ENCODE measurements around the gene TTLL8. TPM values are rescaled to one million over a fixed set of nuclear protein-coding genes. Genes with fewer than 3 reads are reported as not detected.

TTLL8 gene
- total RNA-seq, 1 experiment from 2014 or later: not detected

DNA sequence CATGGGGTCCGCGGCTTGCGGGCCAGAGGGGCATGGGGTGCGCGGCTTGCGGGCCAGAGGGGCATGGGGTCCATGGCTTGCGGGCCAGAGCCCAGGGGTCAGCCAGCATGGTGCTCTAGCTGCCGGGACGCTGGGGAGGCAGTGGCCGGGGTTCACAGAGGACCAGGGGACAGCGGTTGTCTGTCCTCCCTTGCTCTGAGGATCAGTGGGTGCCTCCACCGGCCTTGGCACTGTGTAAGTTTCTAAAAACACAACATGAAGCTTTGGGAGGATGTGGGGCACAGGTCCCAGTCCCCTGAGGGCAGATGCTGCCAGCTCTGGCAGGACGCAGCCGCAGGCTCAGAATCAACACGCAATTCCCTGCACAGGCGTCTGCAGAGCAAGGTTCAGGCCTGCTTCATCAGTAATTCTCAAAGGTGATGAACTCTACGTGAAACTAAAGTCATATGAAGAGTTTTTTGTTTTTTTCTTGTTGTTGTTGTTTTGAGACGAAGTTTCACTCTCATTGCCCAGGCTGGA lies 24.2 kb upstream of the TTLL8 start:
- CTCF ChIA-PET: no interaction called here
- BruUV-seq (replicated peaks): no TSS peak

More for the DNA sequence above, 24.2 kb upstream of the TTLL8 start:
- Histone ChIP-seq H3K4me2 (ENCODE audit: low read length) (no peak overlapping the region), H3K27ac (ENCODE audit: low read depth, low read length) (no peak overlapping the region), H2AFZ (ENCODE audit: low read depth, low read length, poor library complexity, severe bottlenecking) (no peak overlapping the region), H3K4me1 (ENCODE audit: control insufficient read depth in 1 of 2, insufficient read depth in 2 of 2, low read length in 2 of 2) (peaks cover 0 to 10% of the 10 kb centered on the region in 2 experiments; a peak in 3 of 4 replicates), H3K36me3 (ENCODE audit: control insufficient read depth in 1 of 2, insufficient read depth in 2 of 2, low read length in 2 of 2) (no peaks in the 10 kb centered on the region), H3K9me2 (ENCODE audit: insufficient read depth) (no peaks in the 10 kb centered on the region), H4K20me1 (ENCODE audit: insufficient read depth) (no peaks in the 10 kb centered on the region), H3K79me2 (ENCODE audit: insufficient read depth, low read length) (no peaks in the 10 kb centered on the region), H3K9me3 (ENCODE audit: control insufficient read depth in 1 of 2, insufficient read depth in 1 of 2, low read depth in 1 of 2, low read length in 2 of 2) (peaks cover 0 to 3% of the 10 kb centered on the region in 2 experiments; a peak in 1 of 4 replicates), H3K4me3 (replicated peaks in 1 of 2; ENCODE audit: low read depth in 1 of 2, low read length in 2 of 2) (no peak overlapping the region), H3K27me3 (ENCODE audit: insufficient read depth, low read length) (no peaks in the 10 kb centered on the region), H3K9ac (ENCODE audit: low read length) (no peak overlapping the region)
- intact Hi-C loops (cut with micrococcal nuclease): no loop called here
- ChIA-PET POLR2A (no interaction called here), RAD21 (ENCODE audit: low non-redundant PET in 1 of 2, low total read pairs in 2 of 2, uncharacterized antibody in 2 of 2, unreplicated experiment in 2 of 2) (no interaction called here)
- ATAC-seq (no peak), DNase-seq (ENCODE audit: low read depth, low spot score) (no peak)
- TF ChIP-seq CEBPB (IDR thresholded peaks at IDR 0.05; ENCODE audit: low read depth) (no peak), ZNF274 (IDR thresholded peaks at IDR 0.05; ENCODE audit: low read depth, low read length) (no peak), EGR1 (IDR thresholded peaks at IDR 0.05; ENCODE audit: low read depth) (no peak), FOSL1 (IDR thresholded peaks at IDR 0.05; ENCODE audit: low read depth) (no peak), SP1 (IDR thresholded peaks at IDR 0.05; ENCODE audit: low read depth) (no peak), POLR2AphosphoS5 (IDR thresholded peaks at IDR 0.05; ENCODE audit: low read depth, low read length) (no peak), CTCF (IDR thresholded peaks at IDR 0.05 in 2 of 3, conservative IDR thresholded peaks at IDR 0.05 in 1 of 3; ENCODE audit: borderline replicate concordance in 1 of 3, insufficient read depth in 1 of 3, low read depth in 2 of 3, low read length in 2 of 3) (no peak), ZBTB33 (IDR thresholded peaks at IDR 0.05; ENCODE audit: extremely low read depth, insufficient replicate concordance, low read length) (no peak), POLR2A (IDR thresholded peaks at IDR 0.05; ENCODE audit: borderline replicate concordance, extremely low read depth, insufficient read depth, insufficient read length) (no peak), MAX (IDR thresholded peaks at IDR 0.05) (no peak), ELF1 (IDR thresholded peaks at IDR 0.05; ENCODE audit: borderline replicate concordance, low read depth) (no peak), EZH2 (IDR thresholded peaks at IDR 0.05) (no peak), ATF3 (IDR thresholded peaks at IDR 0.05) (no peak), TCF7L2 (IDR thresholded peaks at IDR 0.05; ENCODE audit: borderline replicate concordance, extremely low read depth, insufficient read depth, insufficient read length) (no peak), RAD21 (IDR thresholded peaks at IDR 0.05; ENCODE audit: low read depth) (no peak), SIN3A (IDR thresholded peaks at IDR 0.05; ENCODE audit: low read depth) (no peak), YY1 (IDR thresholded peaks at IDR 0.05; ENCODE audit: extremely low read depth, insufficient replicate concordance, low read depth, low read length) (no peak), CBX3 (IDR thresholded peaks at IDR 0.05; ENCODE audit: low read depth) (no peak)
- TF ChIP-seq, protein P1, sequence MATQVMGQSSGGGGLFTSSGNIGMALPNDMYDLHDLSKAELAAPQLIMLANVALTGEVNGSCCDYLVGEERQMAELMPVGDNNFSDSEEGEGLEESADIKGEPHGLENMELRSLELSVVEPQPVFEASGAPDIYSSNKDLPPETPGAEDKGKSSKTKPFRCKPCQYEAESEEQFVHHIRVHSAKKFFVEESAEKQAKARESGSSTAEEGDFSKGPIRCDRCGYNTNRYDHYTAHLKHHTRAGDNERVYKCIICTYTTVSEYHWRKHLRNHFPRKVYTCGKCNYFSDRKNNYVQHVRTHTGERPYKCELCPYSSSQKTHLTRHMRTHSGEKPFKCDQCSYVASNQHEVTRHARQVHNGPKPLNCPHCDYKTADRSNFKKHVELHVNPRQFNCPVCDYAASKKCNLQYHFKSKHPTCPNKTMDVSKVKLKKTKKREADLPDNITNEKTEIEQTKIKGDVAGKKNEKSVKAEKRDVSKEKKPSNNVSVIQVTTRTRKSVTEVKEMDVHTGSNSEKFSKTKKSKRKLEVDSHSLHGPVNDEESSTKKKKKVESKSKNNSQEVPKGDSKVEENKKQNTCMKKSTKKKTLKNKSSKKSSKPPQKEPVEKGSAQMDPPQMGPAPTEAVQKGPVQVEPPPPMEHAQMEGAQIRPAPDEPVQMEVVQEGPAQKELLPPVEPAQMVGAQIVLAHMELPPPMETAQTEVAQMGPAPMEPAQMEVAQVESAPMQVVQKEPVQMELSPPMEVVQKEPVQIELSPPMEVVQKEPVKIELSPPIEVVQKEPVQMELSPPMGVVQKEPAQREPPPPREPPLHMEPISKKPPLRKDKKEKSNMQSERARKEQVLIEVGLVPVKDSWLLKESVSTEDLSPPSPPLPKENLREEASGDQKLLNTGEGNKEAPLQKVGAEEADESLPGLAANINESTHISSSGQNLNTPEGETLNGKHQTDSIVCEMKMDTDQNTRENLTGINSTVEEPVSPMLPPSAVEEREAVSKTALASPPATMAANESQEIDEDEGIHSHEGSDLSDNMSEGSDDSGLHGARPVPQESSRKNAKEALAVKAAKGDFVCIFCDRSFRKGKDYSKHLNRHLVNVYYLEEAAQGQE (IDR thresholded peaks at IDR 0.05; ENCODE audit: low read depth): no peak

Data from HCT116 (cell line).